NCI-H226 (cell line): ENCODE results near the gene SDK2.

ENCODE experiments used
- DNase-seq: peaks from one replicate; pipeline ENCODE4 v3.0.0-alpha.2; 2015

Gene SDK2

DNA sequence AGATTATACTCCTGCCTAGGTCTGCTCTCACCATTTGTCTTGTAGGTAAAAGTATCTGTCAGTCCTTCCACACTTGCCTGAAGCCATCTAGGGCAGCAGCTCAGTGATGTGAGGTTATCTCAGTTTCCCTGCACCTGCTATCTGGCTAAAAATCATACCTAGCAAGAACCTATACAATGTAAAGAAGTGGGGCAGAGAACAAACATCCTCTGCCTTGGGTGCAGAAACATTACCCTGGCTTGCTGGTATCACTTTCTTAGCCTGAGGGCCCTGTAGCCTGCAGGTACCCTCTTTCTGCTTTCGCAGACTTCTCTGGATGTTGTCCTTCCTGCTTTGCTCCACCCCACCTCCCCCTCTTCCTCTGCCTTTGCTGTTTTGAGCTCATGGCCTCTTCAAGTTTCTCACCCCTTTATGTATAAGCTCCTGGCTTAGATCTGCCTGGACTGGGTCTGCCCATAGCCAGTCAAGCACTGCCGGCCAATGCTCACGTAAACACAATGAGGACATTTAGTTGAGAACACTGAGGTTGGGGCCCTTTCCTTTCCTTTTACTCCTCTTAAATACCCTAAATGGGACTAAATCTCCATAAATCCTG is 8.7 kb upstream of the SDK2 start:
- DNase-seq = no peak

DNA sequence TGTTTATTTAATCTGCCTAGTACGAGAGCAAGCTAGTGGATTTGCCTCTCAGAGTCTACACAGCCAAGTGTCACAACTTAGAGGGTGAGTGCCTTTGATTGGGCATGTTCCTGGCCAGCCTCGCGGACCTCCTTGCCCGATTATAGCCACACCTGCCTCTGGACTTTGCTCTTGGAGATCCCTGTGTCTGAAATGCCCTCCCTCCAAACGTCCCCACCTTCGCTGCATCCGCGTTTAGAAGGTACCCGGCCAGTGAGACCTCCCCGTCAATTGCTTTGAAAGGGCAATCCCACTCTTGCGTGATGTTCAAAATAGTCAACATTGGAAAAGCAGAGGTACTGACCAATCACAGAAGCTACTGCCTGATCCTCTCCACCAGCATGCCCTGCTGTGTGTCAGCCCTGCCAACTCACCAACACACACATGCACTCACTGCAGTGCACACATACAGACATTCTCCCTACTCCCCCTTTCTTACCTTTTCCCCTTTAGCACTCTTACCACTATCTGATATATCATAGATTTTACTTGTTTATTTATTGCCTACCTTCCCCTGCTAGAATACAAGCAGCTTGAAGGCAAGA is 6.5 kb upstream of the SDK2 start:
- no peak for DNase-seq

DNA sequence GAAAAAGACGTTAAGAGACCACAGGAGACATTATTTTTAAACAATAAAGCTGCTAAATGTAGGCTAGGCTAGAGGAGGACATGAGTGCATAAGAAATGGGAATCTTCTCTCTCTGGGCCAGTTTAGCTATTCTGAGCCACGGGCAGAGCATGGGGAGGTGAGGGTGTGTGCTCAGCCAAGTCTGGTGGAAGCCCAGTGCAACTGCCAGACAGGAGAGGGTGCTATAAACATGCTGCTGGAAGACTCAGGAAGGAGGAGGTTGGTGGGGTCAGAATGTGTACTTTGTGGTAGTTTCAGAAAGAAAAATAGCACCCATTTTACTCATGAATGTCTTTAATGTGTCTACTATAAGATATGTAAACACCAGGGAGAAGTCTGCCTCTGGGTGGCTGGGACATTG is 5.9 kb upstream of the SDK2 start:
- no peak for DNase-seq

DNA sequence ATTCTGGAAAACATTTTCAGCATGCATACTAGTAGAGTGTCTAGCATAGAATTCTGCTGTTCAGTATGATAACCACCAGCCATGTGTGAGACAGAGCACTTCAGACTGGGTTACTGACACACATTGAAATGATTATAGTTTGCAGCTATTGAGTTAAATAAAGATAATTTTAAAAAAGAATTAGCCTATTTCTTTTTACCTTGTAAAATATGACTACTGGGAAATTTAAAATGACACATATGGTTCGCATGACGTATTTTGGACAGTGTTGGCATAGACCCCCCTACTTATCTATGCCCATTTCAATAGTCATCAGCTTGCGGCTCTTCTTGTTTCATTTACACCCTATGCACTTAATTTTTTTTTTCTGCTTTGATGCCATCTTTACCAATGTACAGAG is 4.7 kb upstream of the SDK2 start:
- no peak for DNase-seq

DNA sequence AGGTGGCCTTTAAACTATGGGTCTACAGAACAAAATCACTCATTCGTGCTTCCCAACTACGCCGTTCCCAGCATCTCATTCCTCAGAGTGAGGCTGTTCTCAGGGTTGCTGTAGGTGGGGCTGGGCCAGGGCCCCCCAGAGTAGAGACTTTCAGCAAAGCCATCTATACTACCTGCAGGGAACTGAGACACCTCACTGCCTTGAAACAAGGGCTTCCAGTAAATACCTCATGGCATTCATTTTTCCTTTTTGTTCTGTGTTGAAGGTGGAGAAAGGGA is 4.2 kb upstream of the SDK2 start:
- no peak for DNase-seq

DNA sequence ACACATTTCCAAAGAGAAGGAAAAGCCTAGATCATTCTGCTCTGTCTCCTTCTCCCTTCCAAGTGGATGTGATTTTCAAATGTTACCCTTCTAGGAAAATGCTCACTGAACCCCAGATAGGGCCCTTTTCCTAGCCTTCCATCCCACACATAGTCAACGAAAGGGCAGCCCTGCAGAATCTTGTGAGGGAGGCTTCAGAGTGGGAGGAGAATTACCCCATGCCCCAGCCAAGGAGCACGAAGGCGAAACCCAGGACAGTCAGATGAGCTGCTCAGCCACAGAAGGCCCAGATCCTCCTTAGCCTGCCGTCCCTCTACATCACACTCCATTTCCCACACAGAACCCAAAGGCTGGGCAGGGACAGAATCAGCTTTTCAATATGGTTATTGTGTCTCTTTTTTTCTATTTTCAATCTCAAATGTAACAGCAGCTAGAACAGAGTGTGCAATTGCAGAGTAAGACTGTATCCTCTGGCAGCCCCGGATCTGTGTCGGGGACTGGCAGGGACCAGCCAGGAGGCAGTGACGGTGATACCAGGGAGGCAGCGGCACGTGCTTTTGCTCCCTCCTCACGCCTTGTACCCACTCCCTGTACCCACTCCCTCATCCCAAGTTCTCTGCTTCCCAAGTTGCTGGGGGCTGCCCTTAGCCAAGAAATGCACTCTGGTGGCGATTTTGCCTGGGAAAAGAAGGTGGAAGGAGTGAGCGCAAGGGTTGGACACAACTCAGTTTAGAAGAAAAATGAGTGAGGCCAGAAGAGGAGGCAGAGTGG is 3.7 kb upstream of the SDK2 start:
- DNase-seq = no peak

DNA sequence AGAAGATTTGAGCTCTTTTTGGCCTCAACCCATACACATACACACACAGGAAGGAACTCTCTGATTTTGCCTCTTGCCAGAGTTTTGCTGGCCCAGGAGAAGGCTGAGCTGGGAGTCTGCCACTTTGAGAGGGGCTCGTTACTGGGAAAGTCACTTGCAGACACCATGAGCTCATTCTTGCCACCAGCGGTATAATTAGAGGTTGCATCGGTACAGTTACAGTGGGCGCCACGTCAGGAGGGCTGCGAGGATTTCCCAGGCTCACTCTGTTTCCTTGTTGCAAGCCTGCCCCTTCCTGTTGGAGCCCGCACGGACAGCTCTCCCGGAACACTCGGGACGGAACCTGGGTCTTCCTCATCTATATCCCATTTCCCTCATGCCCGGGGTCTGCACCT is 3.1 kb upstream of the SDK2 start:
- no peak for DNase-seq

DNA sequence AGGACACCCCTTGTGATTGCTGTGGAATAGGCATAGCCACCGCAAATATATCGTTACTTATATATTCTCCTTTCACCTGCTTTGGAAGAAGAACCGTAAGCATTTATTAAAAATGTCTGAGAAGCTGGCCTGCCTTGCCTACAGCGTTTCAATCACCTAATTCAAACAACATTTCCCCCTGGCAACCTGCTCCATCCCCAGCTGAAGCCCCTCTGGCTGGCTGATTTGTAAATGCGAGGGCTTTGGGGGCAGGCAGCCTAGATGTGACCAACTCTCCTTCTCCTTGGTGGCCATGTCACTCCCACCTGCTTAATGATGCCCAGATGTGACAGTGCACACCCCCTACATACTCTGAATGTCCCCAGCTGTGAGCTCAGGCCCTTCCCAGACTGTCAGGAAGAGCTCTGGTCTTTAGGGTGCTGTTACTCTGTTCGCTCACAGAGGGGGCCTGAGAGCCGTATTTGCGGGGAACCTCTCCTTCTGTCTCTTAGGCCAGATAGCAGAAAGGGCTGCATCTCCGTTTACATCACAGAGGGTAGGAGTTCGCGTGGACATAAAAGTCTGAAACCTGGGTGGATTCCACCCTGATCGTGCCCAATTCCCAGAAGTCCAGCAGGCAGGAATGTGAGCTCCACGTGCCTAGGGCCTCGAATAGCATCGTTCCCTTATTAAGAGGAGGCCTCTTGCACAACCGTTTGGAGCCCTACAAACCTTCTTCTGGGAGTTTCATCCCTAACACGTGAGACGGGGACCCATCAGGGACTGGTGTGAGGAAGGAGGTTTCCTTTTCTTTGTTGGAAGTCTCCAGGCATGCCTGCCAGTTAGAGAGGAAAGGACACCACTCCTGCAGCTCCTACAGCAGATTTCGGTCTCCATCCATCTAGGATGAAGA is 2.4 kb upstream of the SDK2 start:
- DNase-seq = no peak

DNA sequence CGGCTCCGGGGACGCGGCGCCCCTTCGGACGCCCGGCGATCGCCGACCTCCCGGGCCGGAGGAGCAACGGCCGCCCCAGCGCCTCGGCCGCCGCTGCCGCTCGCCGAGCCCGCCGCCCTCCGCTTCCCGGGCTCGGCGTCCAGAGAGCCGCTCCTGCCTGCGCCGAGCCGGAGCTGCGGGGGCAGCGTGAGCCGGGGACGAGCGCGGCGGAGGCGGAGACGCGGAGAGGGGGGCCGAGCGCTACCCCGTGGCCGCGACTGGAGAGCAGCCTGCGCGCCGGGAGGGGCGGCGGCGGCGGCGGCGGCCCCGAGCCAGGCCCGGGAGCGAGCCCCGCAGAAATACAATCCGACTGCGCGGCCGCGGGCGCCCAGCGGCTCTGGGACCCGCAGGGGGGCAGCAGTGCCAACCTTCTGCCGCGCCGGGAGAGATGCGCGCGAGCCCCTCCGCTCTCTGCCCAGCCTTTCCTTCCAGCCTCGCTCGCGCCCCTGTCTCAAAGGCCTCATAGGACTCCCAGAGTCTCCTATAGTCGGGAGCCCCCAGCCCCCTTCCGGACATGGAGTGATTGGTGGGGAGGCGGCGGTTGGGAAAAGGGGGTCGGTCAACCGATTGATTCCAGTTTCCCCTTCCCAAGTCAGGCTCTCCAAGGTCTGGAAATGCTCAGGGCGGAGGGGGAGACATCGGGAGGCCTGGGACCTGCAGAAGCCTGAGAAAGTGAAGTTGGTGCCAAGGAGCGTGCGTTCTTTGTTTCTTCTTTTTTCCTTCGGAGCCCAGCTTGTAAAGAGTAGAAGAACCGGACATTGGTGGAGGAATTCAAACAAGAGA is 1.0 kb upstream of the SDK2 start:
- no peak for DNase-seq

DNA sequence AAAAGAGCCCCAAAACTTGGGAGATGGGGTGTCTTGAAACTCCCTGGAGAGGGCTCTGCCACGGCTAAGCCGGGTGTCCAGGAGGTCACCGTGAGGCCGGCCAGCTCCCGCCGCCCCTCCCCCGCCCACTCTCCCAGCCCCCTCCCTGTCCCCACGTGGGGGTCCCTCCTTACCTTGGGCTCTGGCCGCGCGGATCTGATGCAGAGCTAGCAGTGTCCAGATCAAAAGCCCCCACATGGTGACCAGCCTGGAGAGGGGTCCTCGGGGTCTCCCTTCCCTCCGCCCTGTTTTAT is 447 bp downstream of the SDK2 start:
- DNase-seq = no peak

DNA sequence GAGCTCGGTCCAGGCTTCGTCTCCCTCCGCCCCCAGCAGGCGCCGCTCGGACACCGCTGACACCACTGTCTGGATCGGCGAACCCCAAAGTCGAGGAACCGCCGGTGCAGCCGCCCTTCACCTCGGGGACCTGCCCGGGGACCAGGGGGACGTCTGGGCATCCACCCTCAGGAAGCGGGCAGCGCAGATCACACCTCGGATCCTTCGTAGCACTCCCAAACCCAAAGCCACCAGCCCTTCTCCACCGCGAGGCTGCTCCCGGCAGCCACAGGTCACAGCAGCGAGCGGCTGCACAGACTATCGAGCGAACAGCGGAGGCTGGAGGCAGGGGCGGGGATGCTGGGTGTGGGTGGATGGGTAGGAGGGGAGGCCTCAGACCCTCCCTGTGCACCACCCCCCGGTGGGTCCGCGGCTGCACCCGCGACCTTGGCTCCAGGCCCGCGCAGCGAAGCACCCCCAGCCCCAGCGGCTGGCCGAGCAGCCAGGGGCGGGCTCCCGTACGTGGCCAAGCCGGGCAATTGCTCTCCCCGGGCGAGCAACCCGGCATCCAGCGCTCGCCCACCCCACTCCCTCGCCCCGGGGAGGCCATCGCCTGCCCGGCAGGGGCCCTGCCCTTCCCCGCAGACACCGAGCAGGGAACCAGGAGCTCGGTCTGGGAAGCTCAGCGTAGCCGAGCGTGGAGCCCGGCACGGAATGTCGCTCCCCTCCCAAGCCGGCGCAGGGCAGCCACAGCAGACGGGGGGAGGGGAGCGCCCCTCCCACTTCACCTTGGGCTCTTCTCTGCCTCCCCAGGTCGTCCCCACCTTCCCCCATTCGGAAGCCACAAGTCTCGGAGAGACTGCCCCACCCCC is 1.0 kb downstream of the SDK2 start:
- no peak for DNase-seq

DNA sequence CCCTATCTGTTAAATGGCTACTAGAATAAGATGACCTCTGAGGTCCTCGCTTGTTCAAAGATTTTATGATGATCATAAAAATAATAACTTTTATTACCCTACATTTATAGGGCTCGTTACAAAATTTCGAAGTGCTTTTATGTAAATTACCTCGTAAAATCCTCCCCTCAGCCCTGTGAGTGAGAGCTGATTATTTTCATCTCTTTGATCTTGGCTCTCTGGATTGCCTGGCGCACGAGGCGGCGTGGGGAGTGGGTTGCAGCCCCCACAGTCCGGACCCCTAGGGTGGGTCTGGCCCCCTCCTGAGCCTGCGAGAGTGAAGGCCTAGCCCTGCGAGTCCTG is 1.6 kb downstream of the SDK2 start:
- DNase-seq = no peak

DNA sequence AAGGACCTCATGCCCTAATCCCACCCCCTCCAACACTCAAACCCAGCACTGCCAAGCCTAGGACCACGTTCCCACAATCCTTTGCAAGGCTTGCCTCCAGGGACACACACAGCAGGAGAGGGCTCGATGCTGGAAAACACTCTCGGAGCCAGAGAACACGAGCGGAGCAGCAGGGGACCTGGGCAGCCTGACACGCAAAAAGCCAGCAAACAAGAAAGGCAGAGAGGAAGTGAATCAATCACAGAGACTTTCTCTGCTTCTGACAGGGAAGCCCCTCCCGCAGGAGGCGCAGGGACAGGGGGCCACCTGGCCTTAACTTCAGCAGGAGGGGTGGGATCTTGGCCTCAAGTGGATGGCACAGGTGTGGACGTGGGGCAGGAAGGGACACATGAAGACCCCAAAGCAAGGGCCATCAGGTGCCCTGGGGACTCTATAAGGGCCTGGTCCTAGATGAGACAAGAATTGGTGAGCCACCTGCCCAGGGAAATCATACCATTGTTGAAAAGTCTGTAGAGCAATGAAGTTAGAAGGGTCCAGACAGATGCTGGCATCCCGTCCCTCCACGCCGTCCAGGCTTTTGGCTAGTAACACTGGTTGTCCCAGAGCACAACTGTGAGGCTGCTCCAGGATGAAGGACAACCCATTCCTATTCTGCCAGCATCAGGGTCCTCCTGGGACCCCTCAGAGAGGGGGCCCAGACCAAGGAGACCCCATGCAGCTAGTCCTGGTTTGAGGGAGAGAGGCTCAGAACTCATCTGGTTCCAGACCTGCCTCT is 2.2 kb downstream of the SDK2 start:
- no peak for DNase-seq

DNA sequence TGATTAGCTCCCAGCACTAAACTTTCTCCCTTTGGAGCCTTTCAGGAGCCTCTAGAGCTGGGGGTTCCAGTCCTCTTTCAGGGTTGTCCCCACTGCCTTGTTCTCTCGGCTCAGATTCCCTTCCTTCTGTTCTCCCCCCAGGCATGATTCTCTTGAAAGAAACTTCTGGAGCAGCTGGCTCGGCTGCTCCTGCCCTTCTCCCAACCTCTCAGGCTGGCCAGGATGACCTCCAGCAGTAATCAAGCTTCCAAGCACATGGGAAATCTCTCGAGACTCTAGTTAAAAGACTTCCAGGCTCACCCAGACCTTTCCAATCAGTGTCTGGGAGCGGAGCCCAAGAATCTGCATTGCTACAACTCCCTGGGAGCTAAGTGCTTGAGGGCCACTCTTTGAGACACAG is 3.6 kb downstream of the SDK2 start:
- no peak for DNase-seq

DNA sequence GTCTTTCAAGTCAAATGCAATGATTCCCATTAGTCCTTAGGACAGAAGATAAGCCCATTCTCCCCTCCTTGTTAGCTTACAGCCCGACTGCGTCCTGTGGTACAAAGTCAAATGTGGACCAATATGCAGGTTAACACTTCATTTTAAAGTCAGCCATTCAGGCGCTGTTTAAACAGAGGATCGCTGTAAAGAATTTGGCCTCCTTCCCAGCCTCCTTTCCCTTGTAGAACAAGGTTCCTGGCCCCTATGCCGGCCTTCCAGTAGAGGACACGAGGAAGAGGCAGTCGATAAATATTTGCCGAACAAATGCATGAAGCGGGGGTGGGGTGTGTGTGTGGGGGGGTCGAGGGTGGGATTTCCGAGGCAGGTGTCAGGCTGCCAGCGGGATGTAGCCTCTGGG is 4.3 kb downstream of the SDK2 start:
- DNase-seq = no peak

DNA sequence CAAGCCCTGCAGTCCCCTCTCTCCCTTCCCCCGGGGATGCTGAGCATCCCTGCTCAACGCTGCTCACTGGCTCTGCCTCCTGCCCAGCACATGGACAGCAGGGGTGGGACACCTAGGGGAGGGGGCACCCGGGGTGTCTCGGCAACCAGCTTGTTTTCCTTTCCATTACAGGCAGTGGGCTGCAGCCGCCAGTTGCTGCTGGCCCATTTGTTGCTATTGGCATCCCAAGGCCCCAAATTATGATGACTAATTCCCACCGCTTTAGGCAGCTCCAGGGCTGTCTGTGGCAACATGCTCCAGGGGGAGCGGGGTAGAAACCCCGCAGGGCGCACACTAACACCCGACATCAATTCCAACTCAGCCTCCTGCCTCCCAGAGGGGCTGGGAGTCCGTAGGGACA is 4.9 kb downstream of the SDK2 start:
- no peak for DNase-seq

DNA sequence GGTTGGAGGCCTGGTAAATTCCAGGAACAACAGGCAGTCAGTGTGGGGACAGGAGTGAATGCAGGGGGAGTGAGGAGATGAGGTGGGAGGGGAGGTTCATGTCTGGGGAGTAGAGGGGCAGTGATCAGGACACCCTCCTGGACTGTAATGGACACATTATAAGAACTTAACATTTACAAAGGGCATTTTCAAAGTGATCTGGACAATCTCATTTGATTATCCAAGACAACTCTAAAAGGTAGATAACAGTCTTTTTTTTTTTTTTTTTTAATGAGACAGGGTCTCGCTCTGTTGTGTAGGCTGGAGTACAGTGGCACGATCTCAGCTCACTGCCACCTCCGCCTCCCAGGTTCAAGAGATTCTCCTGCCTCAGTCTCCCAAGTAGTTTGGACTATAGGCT is 5.7 kb downstream of the SDK2 start:
- DNase-seq = no peak

DNA sequence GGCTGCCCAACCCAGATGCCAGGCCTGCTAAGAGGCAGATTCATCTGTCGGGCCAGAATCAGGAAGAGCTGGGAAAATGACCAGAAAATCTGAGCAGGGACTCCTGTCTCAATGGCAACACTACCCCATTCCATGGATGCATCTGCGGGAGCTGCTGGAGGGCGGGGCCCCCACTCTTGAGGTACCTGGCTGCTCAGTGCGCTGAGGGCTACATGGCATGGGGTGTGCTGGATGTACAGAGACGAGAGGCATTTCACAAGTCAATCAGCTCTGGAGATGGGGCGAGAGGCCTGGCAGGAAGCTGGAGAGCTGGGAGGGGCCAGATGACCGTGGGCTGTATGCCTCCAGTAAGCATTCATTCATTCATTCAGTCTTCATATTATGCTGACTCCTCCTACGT is 6.4 kb downstream of the SDK2 start:
- DNase-seq = no peak

DNA sequence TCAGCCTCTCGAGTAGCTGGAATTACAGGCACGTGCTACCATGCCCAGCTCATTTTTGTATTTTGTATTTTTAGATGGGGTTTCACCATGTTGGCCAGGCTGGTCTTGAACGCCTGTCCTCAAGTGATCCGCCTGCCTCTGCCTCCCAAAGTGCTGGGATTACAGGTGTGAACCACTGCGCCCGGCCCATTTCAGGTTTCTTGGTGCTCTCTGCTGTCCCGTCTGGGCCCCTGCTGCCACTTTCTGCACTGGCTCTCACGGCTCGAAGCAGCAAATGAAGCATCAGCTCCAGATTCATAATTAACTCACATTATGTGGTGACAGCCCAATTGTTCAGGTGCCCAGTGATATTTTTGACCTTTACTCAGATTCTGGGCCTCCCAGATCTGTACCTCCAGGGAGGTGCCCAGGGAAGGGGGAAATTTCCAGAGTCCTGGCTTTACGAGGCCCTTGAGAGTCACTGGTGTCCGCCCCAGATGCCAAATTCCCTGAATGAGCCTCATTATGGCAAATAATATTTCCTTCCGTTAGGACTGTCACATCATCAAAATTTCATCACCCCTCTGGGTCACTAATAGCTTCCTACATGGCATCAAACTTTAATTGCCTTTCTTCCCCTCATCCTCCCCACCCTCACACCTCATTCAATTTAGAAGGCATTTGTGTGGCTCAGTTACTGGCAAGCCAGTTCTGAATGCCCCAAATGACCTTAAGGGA is 9.0 kb downstream of the SDK2 start:
- DNase-seq = no peak

DNA sequence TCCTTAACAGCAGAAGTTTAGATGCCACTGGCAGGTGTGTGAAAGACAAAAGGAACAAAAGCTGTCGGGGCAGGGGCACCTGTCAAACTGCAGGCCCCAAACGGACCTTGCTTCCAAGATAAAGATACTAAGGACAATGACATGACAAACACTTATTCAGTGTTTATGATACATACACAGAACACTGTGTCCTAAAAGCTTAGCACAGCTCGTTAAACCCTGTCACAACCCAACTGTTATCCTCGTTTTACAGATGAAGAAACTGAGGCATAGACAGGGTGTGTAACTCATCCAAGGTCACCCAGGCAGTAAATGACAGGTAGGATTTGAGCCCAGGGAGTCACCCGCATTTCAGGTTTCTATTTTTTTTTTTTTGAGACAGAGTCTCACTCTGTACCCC is 9.6 kb downstream of the SDK2 start:
- DNase-seq = no peak

DNA sequence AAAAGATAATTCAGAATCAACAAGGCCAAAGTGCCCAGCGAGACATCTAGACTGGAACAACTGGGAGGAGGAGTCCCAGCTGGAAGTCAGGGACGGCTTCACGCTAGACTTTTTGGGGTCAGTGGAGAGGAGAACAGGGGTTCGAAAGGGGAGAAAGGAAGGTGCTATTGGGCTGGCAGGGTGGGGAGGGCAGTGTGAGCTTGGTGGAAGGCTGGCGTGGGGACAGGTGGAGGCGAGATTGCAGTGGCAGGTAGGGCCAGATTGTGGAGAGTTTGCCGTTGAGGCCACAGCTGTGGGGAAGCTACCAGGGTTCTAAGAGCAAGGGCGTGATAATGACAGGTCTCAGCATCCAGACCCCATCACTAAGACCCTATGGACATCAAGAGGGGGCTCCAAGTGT is 10.5 kb downstream of the SDK2 start:
- no peak for DNase-seq
